Neural progenitor cell (in vitro differentiated cells): ENCODE measurements around the gene GPR50.

ENCODE experiments used
- EZH2phosphoT487 ChIP-seq: fragments of 200-600 bp; sonication (generic); IDR thresholded peaks from 2 replicates; pipeline ENCODE4 v1.6.1; 2017; ENCODE audit warnings: antibody characterized with exemption
- TF ChIP-seq, protein P1 (sequence below): fragments of 200-600 bp; sonication (generic); IDR thresholded peaks from 2 replicates; pipeline ENCODE4 v1.5.1; 2017; ENCODE audit warnings: antibody characterized with exemption, mild to moderate bottlenecking

DNA sequence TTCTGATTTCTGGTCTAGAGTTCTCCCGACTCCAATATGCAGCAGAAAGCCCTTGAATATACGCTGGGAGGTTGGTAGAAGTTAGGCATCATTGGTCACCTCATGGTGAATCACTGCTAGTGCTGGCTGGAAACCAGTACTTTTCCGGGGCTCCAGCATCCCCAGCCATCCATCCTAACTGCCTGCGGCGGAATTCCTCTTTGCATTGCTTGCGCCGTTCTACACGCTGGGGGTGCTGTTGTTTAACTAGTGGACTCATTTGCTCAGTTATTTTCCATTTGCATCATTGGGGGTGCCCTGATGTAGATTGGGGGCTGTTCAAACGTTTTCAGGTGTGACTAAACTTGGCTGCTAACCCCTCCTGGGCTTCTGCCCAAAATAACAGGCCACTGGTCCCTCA is 23.3 kb upstream of the GPR50 start:
- TF ChIP-seq, protein P1, sequence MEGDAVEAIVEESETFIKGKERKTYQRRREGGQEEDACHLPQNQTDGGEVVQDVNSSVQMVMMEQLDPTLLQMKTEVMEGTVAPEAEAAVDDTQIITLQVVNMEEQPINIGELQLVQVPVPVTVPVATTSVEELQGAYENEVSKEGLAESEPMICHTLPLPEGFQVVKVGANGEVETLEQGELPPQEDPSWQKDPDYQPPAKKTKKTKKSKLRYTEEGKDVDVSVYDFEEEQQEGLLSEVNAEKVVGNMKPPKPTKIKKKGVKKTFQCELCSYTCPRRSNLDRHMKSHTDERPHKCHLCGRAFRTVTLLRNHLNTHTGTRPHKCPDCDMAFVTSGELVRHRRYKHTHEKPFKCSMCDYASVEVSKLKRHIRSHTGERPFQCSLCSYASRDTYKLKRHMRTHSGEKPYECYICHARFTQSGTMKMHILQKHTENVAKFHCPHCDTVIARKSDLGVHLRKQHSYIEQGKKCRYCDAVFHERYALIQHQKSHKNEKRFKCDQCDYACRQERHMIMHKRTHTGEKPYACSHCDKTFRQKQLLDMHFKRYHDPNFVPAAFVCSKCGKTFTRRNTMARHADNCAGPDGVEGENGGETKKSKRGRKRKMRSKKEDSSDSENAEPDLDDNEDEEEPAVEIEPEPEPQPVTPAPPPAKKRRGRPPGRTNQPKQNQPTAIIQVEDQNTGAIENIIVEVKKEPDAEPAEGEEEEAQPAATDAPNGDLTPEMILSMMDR = peak; percentile 62
- TF ChIP-seq EZH2phosphoT487 = no peak
